K562 (cell line): ENCODE measurements around the gene PLXNA3. TPM values are rescaled to one million over a fixed set of nuclear protein-coding genes. Genes with fewer than 3 reads are reported as not detected.

Source experiments
- ATF7 ChIP-seq: fragments of 450-650 bp; IDR thresholded peaks from 2 replicates; pipeline ENCODE4 v1.7.1; 2014; ENCODE audit warnings: mild to moderate bottlenecking, moderate library complexity
- BCOR ChIP-seq: fragments of 450-650 bp; IDR thresholded peaks from 2 replicates; pipeline ENCODE4 v1.6.1; 2016
- E2F6 ChIP-seq, 2 experiments: IDR thresholded peaks; 2 replicates each; pipeline ENCODE4 v1.6.1; 2011; ENCODE audit warnings: borderline replicate concordance in 1 of 2, control low read depth in 1 of 2, low read depth in 1 of 2, low read length in 1 of 2, mild to moderate bottlenecking in 1 of 2, mixed read lengths in 1 of 2, moderate library complexity in 1 of 2; ENCODE audit not compliant: insufficient read depth in 1 of 2, insufficient read length in 1 of 2, poor library complexity in 1 of 2, severe bottlenecking in 1 of 2; ENCODE audit errors: extremely low read depth in 1 of 2
- ELF2 ChIP-seq: fragments of 250-450 bp; sonication (Bioruptor Pico); IDR thresholded peaks from 2 replicates; pipeline ENCODE4 v1.5.0; 2021; ENCODE audit warnings: mild to moderate bottlenecking
- ETS1 ChIP-seq: conservative IDR thresholded peaks from 2 replicates; pipeline ENCODE4 v1.6.1; 2011; ENCODE audit warnings: low read depth, mild to moderate bottlenecking, low read length; ENCODE audit not compliant: control insufficient read depth
- GTF2A2 ChIP-seq: IDR thresholded peaks from 2 replicates; pipeline ENCODE4 v1.6.1; 2016; ENCODE audit warnings: mild to moderate bottlenecking, missing genetic modification characterization, missing compliant biosample characterization
- GTF2E2 ChIP-seq: fragments of 200-800 bp; sonication (Bioruptor generic); IDR thresholded peaks from 2 replicates; pipeline ENCODE4 v1.6.1; 2016; ENCODE audit warnings: missing genetic modification characterization, missing compliant biosample characterization
- HLTF ChIP-seq: fragments of 450-650 bp; IDR thresholded peaks from 2 replicates; pipeline ENCODE4 v1.6.1; 2016
- MNT ChIP-seq, 2 experiments: fragments of 450-650 bp; conservative IDR thresholded peaks; 2 replicates each; pipeline ENCODE4 v1.6.1; 2017; ENCODE audit warnings: mild to moderate bottlenecking in 2 of 2, moderate library complexity in 2 of 2
- NONO ChIP-seq, 2 experiments: fragments of 200-400 bp in 1 of 2; fragments of 450-650 bp in 1 of 2; formaldehyde crosslinking in 1 of 2; IDR thresholded peaks; 2 replicates each; pipeline ENCODE4 v1.6.1; 2017; ENCODE audit warnings: low read depth in 2 of 2, mild to moderate bottlenecking in 2 of 2, moderate library complexity in 2 of 2, low read length in 1 of 2
- PHF20 ChIP-seq: fragments of 450-650 bp; IDR thresholded peaks from 2 replicates; pipeline ENCODE4 v1.6.1; 2018; ENCODE audit not compliant: partially characterized antibody
- POLR2A ChIP-seq: fragments of 450-650 bp; conservative IDR thresholded peaks from 2 replicates; pipeline ENCODE4 v1.6.1; 2016
- STAT6 ChIP-seq: sonication (generic); formaldehyde crosslinking; IDR thresholded peaks from 2 replicates; pipeline ENCODE4 v1.8.1; 2023; ENCODE audit warnings: mild to moderate bottlenecking, missing genetic modification reagents
- YY1 ChIP-seq, 3 experiments: IDR thresholded peaks; 2 replicates each; pipeline ENCODE4 v1.6.1; 2011; ENCODE audit warnings: low read length in 2 of 3, mild to moderate bottlenecking in 2 of 3, moderate library complexity in 2 of 3, borderline replicate concordance in 1 of 3, control low read depth in 1 of 3, low read depth in 1 of 3; ENCODE audit not compliant: insufficient read depth in 3 of 3, insufficient replicate concordance in 2 of 3, control insufficient read depth in 1 of 3, insufficient read length in 1 of 3; ENCODE audit errors: extremely low read depth in 1 of 3
- ZNF140 ChIP-seq: fragments of 250-450 bp; sonication (Bioruptor Pico); IDR thresholded peaks from 2 replicates; pipeline ENCODE4 v1.8.0; 2021; ENCODE audit warnings: moderate library complexity, mild to moderate bottlenecking, inconsistent platforms
- ZNF224 ChIP-seq: sonication (generic); formaldehyde crosslinking; IDR thresholded peaks from 2 replicates; pipeline ENCODE4 v1.8.0; 2022; ENCODE audit warnings: mild to moderate bottlenecking, missing genetic modification reagents
- ZNF239 ChIP-seq: fragments of 250-450 bp; sonication (Bioruptor Pico); IDR thresholded peaks from 2 replicates; pipeline ENCODE4 v1.4.0; 2020; ENCODE audit warnings: mild to moderate bottlenecking
- polyA plus RNA-seq, 8 experiments: library from polyadenylated mRNA; depleted of rRNA in 4 of 8; stranded (reverse) in 5 of 8; unstranded in 3 of 8; fragments of >200 nt; fragmentation: Nextera tagmentation in 2 of 8; fragmentation: Illumina TruSeq in 1 of 8; extraction: Ambion mirVana in 2 of 8; extraction: Trizol in 1 of 8; gene quantifications; 2 replicates each; pipeline versions ENCODE4 v1.2.1 to v1.2.3, GENCODE V29; 2011 to 2014; ENCODE audit warnings: inconsistent platforms in 1 of 8, missing spikeins in 1 of 8
- total RNA-seq, 7 experiments: library from RNA; depleted of rRNA in 6 of 7; stranded (reverse); fragments of >200 nt in 6 of 7; fragmentation: Illumina TruSeq in 2 of 7; extraction: Trizol in 2 of 7; gene quantifications; 2 replicates each; pipeline versions ENCODE4 v1.2.1 to v1.2.3, GENCODE V29; 2011 to 2021; ENCODE audit warnings: low replicate concordance in 1 of 7

The PLXNA3 gene
- total and polyA plus RNA-seq, 9 of the 15 experiments (the other 6 are each of a cell fraction or from before 2014, with no cell fraction given): 0.32 to 47.8 (median 7.5) TPM

GRCh38 chrX:154458116-154458953, at the start of gene PLXNA3 (continued):
- TF ChIP-seq STAT6: no peak
- TF ChIP-seq HLTF: no peak
- no peak for TF ChIP-seq ZNF224 (CRISPR knock-in tag)
- TF ChIP-seq GTF2A2: peak; percentile 97
- no peak for TF ChIP-seq YY1 (IDR thresholded peaks at IDR 0.05; ENCODE audit: borderline replicate concordance in 1 of 3, control insufficient read depth in 1 of 3, extremely low read depth in 1 of 3, insufficient read depth in 3 of 3, insufficient read length in 1 of 3, insufficient replicate concordance in 2 of 3, low read depth in 1 of 3, low read length in 2 of 3)
- peak in 1 of 2 experiments; percentile 24 for TF ChIP-seq E2F6 (IDR thresholded peaks at IDR 0.05; ENCODE audit: borderline replicate concordance in 1 of 2, extremely low read depth in 1 of 2, insufficient read depth in 1 of 2, insufficient read length in 1 of 2, low read depth in 1 of 2, low read length in 1 of 2, poor library complexity in 1 of 2, severe bottlenecking in 1 of 2)
- peak in 1 of 2 experiments; percentile 29; a peak in 1 of 4 replicates for TF ChIP-seq MNT (conservative IDR thresholded peaks at IDR 0.05)
- TF ChIP-seq ATF7: peak; percentile 96
- TF ChIP-seq ZNF239 (CRISPR knock-in tag): no peak
- TF ChIP-seq GTF2E2 (tag): no peak
- TF ChIP-seq ETS1: peak; percentile 60; the same call in 1 of the 2 replicates
- TF ChIP-seq POLR2A: no peak
- peak; percentile 97 to 99 for TF ChIP-seq NONO (IDR thresholded peaks at IDR 0.05; ENCODE audit: low read depth in 2 of 2, low read length in 1 of 2)
- TF ChIP-seq ELF2 (CRISPR knock-in tag): no peak
- TF ChIP-seq ZNF140 (CRISPR knock-in tag): no peak
- no peak for TF ChIP-seq BCOR
- TF ChIP-seq PHF20: no peak
